ENCODE results near the gene MLLT10.

The MLLT10 gene

GRCh38 chr10:21506351-21506750 lies 27.7 kb upstream of the MLLT10 start:
- peak overlapping the region; percentile 85 for H2BK120ac ChIP-seq (ENCODE audit: low read depth, low read length)
- H2BK12ac ChIP-seq (ENCODE audit: low read length in 2 of 2) = peak overlapping the region; percentile 25 to 87
- no peaks in the 10 kb centered on the region for H3K27me3 ChIP-seq (ENCODE audit: control insufficient read depth in 1 of 2, insufficient read depth in 1 of 2, low read length in 2 of 2)
- H2BK15ac ChIP-seq (ENCODE audit: low read depth, poor library complexity, severe bottlenecking) = no peak overlapping the region
- H3K14ac ChIP-seq (ENCODE audit: low read length in 2 of 2) = no peak overlapping the region
- H4K91ac ChIP-seq (ENCODE audit: low read length) = no peak overlapping the region
- no peak overlapping the region for H3K4me2 ChIP-seq (ENCODE audit: low read length, poor library complexity, severe bottlenecking)
- DNase-seq = peak; percentile 61
- no peak overlapping the region for H3K4ac ChIP-seq (ENCODE audit: low read depth in 1 of 2, low read length in 2 of 2)
- H2AFZ ChIP-seq (ENCODE audit: low read depth, low read length) = no peak overlapping the region
- H3K79me1 ChIP-seq (replicated peaks; ENCODE audit: low read length, poor library complexity, severe bottlenecking) = no peaks in the 10 kb centered on the region
- H3K36me3 ChIP-seq (ENCODE audit: control insufficient read depth in 1 of 2, insufficient read depth in 2 of 2, low read depth in 1 of 2, low read length in 2 of 2) = no peaks in the 10 kb centered on the region
- H4K8ac ChIP-seq (ENCODE audit: low read length) = peak overlapping the region; percentile 64
- no peak overlapping the region for H3K9ac ChIP-seq (ENCODE audit: low read length)
- no peaks in the 10 kb centered on the region for H3K9me3 ChIP-seq (ENCODE audit: control insufficient read depth, low read length)
- H3K23ac ChIP-seq (ENCODE audit: low read length in 2 of 2) = no peak overlapping the region
- peak overlapping the region; percentile 5 to 75 for H3K18ac ChIP-seq (ENCODE audit: low read depth in 1 of 2, low read length in 2 of 2)
- H3K27ac ChIP-seq (ENCODE audit: low read length, poor library complexity, severe bottlenecking) = no peak overlapping the region
- peaks cover 23% of the 10 kb centered on the region for H3K4me1 ChIP-seq (ENCODE audit: control insufficient read depth, insufficient read depth, low read depth, low read length)
- no peak overlapping the region for H2AK5ac ChIP-seq (ENCODE audit: low read length, severe bottlenecking)
- no peak overlapping the region for H2BK5ac ChIP-seq (ENCODE audit: low read depth, low read length, poor library complexity, severe bottlenecking)
- no peak overlapping the region for H3K4me3 ChIP-seq (ENCODE audit: insufficient read depth in 1 of 2, low read depth in 1 of 2, low read length in 2 of 2)
- 0% methylated on average over 2 of the region's 3 CpGs for WGBS

- Histone ChIP-seq H3K4me1 (ENCODE audit: control insufficient read depth, insufficient read depth, low read depth, low read length) (peaks cover 23% of the 10 kb centered on the region), H2BK15ac (ENCODE audit: low read depth, poor library complexity, severe bottlenecking) (peak overlapping the region; percentile 44), H3K18ac (ENCODE audit: low read depth in 1 of 2, low read length in 2 of 2) (peak overlapping the region; percentile 63 to 86), H2AK5ac (ENCODE audit: low read length, severe bottlenecking) (no peak overlapping the region), H4K8ac (ENCODE audit: low read length) (peak overlapping the region; percentile 83), H3K4ac (ENCODE audit: low read depth in 1 of 2, low read length in 2 of 2) (peak overlapping the region; percentile 42 to 84), H3K27me3 (ENCODE audit: control insufficient read depth in 1 of 2, insufficient read depth in 1 of 2, low read length in 2 of 2) (no peaks in the 10 kb centered on the region), H3K14ac (ENCODE audit: low read length in 2 of 2) (no peak overlapping the region), H3K4me2 (ENCODE audit: low read length, poor library complexity, severe bottlenecking) (no peak overlapping the region), H3K23ac (ENCODE audit: low read length in 2 of 2) (no peak overlapping the region), H2BK12ac (ENCODE audit: low read length in 2 of 2) (peak overlapping the region; percentile 37 to 44), H4K91ac (ENCODE audit: low read length) (peak overlapping the region; percentile 70), H3K36me3 (ENCODE audit: control insufficient read depth in 1 of 2, insufficient read depth in 2 of 2, low read depth in 1 of 2, low read length in 2 of 2) (no peaks in the 10 kb centered on the region), H2BK120ac (ENCODE audit: low read depth, low read length) (peak overlapping the region; percentile 85), H3K4me3 (ENCODE audit: insufficient read depth in 1 of 2, low read depth in 1 of 2, low read length in 2 of 2) (no peak overlapping the region), H3K27ac (ENCODE audit: low read length, poor library complexity, severe bottlenecking) (no peak overlapping the region), H3K9me3 (ENCODE audit: control insufficient read depth, low read length) (no peaks in the 10 kb centered on the region), H2AFZ (ENCODE audit: low read depth, low read length) (peak overlapping the region; percentile 59), H3K9ac (ENCODE audit: low read length) (no peak overlapping the region), H3K79me1 (replicated peaks; ENCODE audit: low read length, poor library complexity, severe bottlenecking) (no peaks in the 10 kb centered on the region), H2BK5ac (ENCODE audit: low read depth, low read length, poor library complexity, severe bottlenecking) (no peak overlapping the region)
- 16% methylated on average over 21 of the region's 21 CpGs for WGBS
- peak; percentile 57 for DNase-seq
These were observed 26.9 kb upstream of the MLLT10 start for GRCh38 chr10:21507150-21507549.

GRCh38 chr10:21508706-21509331 lies 25.2 kb upstream of the MLLT10 start:
- Histone ChIP-seq H3K9me3 (ENCODE audit: control insufficient read depth, low read length) (no peaks in the 10 kb centered on the region), H3K4me1 (ENCODE audit: control insufficient read depth, insufficient read depth, low read depth, low read length) (peaks cover 23% of the 10 kb centered on the region), H3K27me3 (ENCODE audit: control insufficient read depth in 1 of 2, insufficient read depth in 1 of 2, low read length in 2 of 2) (no peaks in the 10 kb centered on the region), H2AK5ac (ENCODE audit: low read length, severe bottlenecking) (no peak overlapping the region), H4K8ac (ENCODE audit: low read length) (peak overlapping the region; percentile 99), H2AFZ (ENCODE audit: low read depth, low read length) (peak overlapping the region; percentile 65), H3K23ac (ENCODE audit: low read length in 2 of 2) (no peak overlapping the region), H2BK12ac (ENCODE audit: low read length in 2 of 2) (peak overlapping the region; percentile 23 to 56), H3K36me3 (ENCODE audit: control insufficient read depth in 1 of 2, insufficient read depth in 2 of 2, low read depth in 1 of 2, low read length in 2 of 2) (no peaks in the 10 kb centered on the region), H3K27ac (ENCODE audit: low read length, poor library complexity, severe bottlenecking) (peak overlapping the region; percentile 28), H3K4ac (ENCODE audit: low read depth in 1 of 2, low read length in 2 of 2) (peak overlapping the region; percentile 97), H4K91ac (ENCODE audit: low read length) (peak overlapping the region; percentile 97), H2BK5ac (ENCODE audit: low read depth, low read length, poor library complexity, severe bottlenecking) (peak overlapping the region; percentile 36), H3K9ac (ENCODE audit: low read length) (peak overlapping the region; percentile 22), H3K4me2 (ENCODE audit: low read length, poor library complexity, severe bottlenecking) (peak overlapping the region; percentile 14), H3K14ac (ENCODE audit: low read length in 2 of 2) (no peak overlapping the region), H2BK15ac (ENCODE audit: low read depth, poor library complexity, severe bottlenecking) (peak overlapping the region; percentile 98), H3K4me3 (ENCODE audit: insufficient read depth in 1 of 2, low read depth in 1 of 2, low read length in 2 of 2) (no peak overlapping the region), H3K79me1 (replicated peaks; ENCODE audit: low read length, poor library complexity, severe bottlenecking) (no peaks in the 10 kb centered on the region), H3K18ac (ENCODE audit: low read depth in 1 of 2, low read length in 2 of 2) (peak overlapping the region; percentile 89 to 100), H2BK120ac (ENCODE audit: low read depth, low read length) (peak overlapping the region; percentile 100)
- no peak for DNase-seq
- WGBS = 7% methylated on average over 43 of the region's 43 CpGs

- Histone ChIP-seq H3K4ac (ENCODE audit: low read depth in 1 of 2, low read length in 2 of 2) (peak overlapping the region; percentile 97 to 100), H3K14ac (ENCODE audit: low read length in 2 of 2) (peak overlapping the region; percentile 69 to 86), H3K23ac (ENCODE audit: low read length in 2 of 2) (peak overlapping the region; percentile 37 to 67), H3K27me3 (ENCODE audit: control insufficient read depth in 1 of 2, insufficient read depth in 1 of 2, low read length in 2 of 2) (no peaks in the 10 kb centered on the region), H3K79me1 (replicated peaks; ENCODE audit: low read length, poor library complexity, severe bottlenecking) (no peaks in the 10 kb centered on the region), H3K4me2 (ENCODE audit: low read length, poor library complexity, severe bottlenecking) (peak overlapping the region; percentile 90), H3K4me3 (ENCODE audit: insufficient read depth in 1 of 2, low read depth in 1 of 2, low read length in 2 of 2) (peak overlapping the region; percentile 54 to 55), H3K9ac (ENCODE audit: low read length) (peak overlapping the region; percentile 76), H2BK120ac (ENCODE audit: low read depth, low read length) (peak overlapping the region; percentile 100), H4K8ac (ENCODE audit: low read length) (peak overlapping the region; percentile 98), H2AFZ (ENCODE audit: low read depth, low read length) (peak overlapping the region; percentile 57), H3K18ac (ENCODE audit: low read depth in 1 of 2, low read length in 2 of 2) (peak overlapping the region; percentile 80 to 100), H2BK15ac (ENCODE audit: low read depth, poor library complexity, severe bottlenecking) (peak overlapping the region; percentile 98), H3K4me1 (ENCODE audit: control insufficient read depth, insufficient read depth, low read depth, low read length) (peaks cover 23% of the 10 kb centered on the region), H2BK5ac (ENCODE audit: low read depth, low read length, poor library complexity, severe bottlenecking) (no peak overlapping the region), H2BK12ac (ENCODE audit: low read length in 2 of 2) (peak overlapping the region; percentile 76 to 93), H4K91ac (ENCODE audit: low read length) (peak overlapping the region; percentile 98), H2AK5ac (ENCODE audit: low read length, severe bottlenecking) (peak overlapping the region; percentile 3), H3K27ac (ENCODE audit: low read length, poor library complexity, severe bottlenecking) (no peak overlapping the region), H3K9me3 (ENCODE audit: control insufficient read depth, low read length) (no peaks in the 10 kb centered on the region), H3K36me3 (ENCODE audit: control insufficient read depth in 1 of 2, insufficient read depth in 2 of 2, low read depth in 1 of 2, low read length in 2 of 2) (no peaks in the 10 kb centered on the region)
- 10% methylated on average over 48 of the region's 58 CpGs for WGBS
- no peak for DNase-seq
These were observed 24.4 kb upstream of the MLLT10 start for GRCh38 chr10:21509341-21510240.
